Measurements from ENCODE around the gene RASA3.

DNA sequence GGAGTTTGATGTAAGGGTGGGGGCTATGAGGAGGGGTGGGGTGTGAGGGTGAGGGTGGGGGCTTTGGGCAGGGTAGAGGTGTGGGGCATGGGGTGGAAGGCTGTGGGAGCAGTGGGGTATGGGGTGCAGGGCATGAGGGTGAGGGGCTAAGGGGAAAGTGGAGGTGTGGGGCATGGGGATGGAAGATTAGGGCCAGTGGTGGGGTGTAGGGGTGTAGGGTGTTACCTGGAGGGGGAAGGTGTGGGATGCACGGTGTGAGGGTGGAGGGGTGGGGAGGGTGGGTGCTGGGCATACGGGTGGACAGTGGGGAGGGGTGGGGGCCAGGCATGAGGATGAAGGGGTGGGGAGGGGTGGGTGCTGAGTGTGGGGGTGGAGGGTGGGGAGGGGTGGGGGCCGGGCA is 22.9 kb upstream of the RASA3 start:
- TF ChIP-seq, protein P1, sequence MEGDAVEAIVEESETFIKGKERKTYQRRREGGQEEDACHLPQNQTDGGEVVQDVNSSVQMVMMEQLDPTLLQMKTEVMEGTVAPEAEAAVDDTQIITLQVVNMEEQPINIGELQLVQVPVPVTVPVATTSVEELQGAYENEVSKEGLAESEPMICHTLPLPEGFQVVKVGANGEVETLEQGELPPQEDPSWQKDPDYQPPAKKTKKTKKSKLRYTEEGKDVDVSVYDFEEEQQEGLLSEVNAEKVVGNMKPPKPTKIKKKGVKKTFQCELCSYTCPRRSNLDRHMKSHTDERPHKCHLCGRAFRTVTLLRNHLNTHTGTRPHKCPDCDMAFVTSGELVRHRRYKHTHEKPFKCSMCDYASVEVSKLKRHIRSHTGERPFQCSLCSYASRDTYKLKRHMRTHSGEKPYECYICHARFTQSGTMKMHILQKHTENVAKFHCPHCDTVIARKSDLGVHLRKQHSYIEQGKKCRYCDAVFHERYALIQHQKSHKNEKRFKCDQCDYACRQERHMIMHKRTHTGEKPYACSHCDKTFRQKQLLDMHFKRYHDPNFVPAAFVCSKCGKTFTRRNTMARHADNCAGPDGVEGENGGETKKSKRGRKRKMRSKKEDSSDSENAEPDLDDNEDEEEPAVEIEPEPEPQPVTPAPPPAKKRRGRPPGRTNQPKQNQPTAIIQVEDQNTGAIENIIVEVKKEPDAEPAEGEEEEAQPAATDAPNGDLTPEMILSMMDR (IDR thresholded peaks at IDR 0.05), result no peak
- TF ChIP-seq POLR2A (IDR thresholded peaks at IDR 0.05; ENCODE audit: low read depth), result no peak
- no peak for TF ChIP-seq POLR2AphosphoS5 (IDR thresholded peaks at IDR 0.05)

All from esophagus muscularis mucosa (tissue), 3 donors.